ENCODE measurements around the gene SLC38A3.
A peak's percentile ranks its signal among the peaks of the same experiment; 100 is the strongest.

DNA sequence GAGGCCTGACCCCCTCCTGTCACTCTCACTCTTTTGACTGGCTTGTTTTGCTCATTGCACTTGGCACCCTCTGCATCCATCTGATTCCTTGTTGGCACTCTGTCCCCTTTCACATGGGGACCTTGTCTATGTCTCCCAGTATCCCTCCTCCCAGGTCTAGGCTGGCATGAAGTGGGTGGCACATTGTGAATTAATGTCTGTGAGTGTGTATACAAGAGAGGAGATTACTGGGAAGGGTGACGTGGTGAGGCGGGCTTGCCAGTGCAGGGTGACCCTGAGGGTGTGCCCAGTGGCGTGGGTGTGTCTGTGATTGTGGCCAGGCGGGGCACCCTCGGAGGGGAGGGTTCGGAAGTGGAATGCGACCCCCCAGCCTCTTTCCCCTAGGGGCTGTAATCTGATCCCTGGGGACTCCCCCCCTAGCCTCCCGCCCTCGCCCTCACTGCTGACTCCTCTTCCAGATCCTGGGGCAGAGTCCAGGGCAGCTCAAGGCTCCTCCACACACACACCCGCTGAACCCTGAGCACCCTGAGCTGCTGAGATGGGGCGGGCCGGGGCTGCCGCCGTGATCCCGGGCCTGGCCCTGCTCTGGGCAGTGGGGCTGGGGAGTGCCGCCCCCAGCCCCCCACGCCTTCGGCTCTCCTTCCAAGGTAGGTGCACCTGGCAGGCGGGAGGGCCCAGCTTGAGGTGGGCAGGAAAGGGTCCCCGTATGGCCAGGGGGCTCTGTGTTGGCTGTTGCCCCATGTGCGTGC, 63.8 kb downstream of the SLC38A3 start, which contains the start of gene SEMA3B:
- peak in 1 of 4 donors; percentile 23 for TF ChIP-seq POLR2A (IDR thresholded peaks at IDR 0.05)
- TF ChIP-seq, protein P1, sequence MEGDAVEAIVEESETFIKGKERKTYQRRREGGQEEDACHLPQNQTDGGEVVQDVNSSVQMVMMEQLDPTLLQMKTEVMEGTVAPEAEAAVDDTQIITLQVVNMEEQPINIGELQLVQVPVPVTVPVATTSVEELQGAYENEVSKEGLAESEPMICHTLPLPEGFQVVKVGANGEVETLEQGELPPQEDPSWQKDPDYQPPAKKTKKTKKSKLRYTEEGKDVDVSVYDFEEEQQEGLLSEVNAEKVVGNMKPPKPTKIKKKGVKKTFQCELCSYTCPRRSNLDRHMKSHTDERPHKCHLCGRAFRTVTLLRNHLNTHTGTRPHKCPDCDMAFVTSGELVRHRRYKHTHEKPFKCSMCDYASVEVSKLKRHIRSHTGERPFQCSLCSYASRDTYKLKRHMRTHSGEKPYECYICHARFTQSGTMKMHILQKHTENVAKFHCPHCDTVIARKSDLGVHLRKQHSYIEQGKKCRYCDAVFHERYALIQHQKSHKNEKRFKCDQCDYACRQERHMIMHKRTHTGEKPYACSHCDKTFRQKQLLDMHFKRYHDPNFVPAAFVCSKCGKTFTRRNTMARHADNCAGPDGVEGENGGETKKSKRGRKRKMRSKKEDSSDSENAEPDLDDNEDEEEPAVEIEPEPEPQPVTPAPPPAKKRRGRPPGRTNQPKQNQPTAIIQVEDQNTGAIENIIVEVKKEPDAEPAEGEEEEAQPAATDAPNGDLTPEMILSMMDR (IDR thresholded peaks at IDR 0.05), result no peak

Measured in esophagus squamous epithelium (tissue), 4 donors.